Ecto neural progenitor cell (in vitro differentiated cells): ENCODE results near the gene WSB2.
"Not testable (repeated sequence)": the region's sequence is repeated elsewhere in the genome, so short reads cannot be mapped to it uniquely, and the experiment has no call there.

ENCODE experiments used
- DNase-seq: peaks from one replicate; pipeline ENCODE4 v3.0.0-alpha.2; 2018; ENCODE audit warnings: low spot score

WSB2 gene

DNA sequence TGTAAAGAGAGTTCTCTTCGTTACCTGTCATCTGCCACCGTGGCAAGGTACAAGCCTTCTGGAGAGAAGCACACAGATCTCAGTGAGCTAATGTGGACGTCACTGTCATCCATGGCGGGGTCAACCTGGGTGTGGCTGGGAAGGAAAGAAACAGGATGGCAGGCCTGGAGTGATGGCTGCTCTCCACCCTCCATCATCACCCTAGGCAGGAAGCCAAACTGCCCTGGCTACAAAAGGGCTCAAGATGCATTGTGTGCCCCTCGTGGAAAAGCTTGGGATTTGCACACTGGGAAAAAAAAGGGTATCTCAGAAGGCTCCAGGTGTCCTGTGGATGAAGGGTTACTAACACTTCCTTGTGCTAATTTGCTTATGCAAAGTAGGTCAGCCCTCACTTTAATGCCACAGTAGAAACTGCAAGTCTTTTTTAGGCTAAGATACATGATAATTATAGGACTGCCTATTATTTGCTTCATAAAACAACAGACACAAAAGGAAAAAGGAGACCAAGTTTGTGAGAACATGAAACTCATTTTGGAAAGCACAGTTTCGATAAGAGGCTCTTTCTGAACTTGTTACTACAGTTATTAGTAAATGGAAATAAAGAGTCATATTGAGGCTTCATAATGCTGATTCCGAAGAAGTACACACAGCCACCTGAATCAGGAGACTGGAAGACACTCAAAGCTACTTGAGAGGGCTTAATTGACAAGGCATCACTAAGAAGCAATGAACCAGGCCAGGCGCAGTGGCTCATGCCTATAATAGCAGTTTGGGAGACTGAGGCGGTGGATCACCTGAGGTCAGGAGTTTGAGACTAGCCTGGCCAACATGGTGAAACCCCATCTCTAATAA is 25.6 kb downstream of the WSB2 start:
- DNase-seq = no peak

DNA sequence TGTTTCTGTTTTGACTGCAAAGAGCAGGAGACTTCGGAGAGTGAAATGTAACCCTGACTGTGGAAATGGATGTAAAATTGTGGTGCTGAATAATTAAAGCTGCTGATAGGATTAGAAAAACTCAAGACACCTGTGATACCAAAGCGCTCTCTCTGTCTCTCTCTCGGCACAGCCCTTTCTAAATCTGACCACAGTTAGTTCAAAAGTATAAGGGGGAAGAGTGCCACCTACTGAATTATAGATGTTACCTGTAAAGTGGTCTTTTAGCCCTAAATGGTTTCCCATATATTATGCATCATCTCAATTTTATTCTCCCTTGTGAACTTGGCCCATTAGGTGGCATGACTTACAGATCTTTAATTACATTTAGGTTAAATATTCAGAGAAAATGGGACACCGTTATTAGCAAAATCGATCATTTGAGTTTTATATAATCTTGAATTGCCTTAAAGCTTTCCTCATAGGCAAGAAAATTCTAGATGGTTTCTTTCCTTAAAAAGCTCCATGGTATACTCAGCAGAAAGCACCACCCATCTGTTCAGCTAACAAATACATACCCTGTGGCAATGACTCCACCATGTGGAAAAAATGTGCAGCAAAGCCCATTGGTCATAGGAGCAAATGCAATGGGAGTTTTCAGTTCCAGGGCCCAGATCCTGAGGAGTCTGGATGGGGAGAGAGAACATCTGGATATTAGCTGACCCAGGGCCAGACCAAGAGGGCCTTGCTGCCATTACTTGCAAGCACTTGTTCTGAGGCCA is 26.4 kb downstream of the WSB2 start:
- DNase-seq = peak; percentile 54

DNA sequence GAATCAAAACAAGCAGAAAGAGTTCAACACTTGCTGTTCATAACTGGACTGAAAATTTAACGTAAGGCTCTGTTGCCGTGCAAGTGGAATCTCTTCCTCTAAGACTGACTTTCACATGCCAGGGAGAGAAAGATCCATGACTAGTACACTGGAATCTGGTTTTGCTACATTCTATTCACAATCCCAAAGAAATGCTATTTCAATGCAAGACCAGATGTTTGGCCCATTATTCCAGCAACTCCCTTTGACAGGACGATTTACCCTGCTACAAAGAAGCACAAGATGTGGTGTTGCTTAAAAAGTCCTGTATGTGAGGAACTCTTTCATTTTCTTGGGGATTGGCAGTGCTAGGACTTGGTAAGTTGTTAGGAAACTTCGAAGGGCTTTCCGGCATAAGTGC is 27.1 kb downstream of the WSB2 start:
- DNase-seq = no peak

GRCh38 chr12:118033323-118033722 is 27.7 kb downstream of the WSB2 start:
- DNase-seq = no peak

GRCh38 chr12:118032188-118032587 is 28.8 kb downstream of the WSB2 start:
- DNase-seq = no peak

DNA sequence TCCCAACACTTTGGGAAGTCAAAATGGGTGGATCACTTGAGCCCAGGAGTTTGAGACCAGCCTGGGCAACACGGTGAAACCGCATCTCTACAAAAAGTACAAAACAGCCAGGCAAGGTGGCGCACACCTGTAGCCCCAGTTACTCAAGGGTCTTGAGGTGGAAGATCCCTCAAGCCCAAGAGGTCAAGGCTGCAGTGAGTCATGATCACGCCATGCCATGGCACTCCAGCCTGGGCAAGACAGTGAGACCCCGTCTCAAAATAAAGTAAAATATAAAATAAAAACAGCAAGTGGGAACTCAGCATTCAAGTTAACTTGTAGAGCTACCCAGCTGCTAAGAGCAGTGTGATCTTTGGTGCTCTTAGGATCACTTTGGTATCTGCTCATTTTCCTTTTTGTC is 31.8 kb downstream of the WSB2 start:
- no peak for DNase-seq

GRCh38 chr12:118025168-118025567 is 35.8 kb downstream of the WSB2 start:
- DNase-seq = no peak

DNA sequence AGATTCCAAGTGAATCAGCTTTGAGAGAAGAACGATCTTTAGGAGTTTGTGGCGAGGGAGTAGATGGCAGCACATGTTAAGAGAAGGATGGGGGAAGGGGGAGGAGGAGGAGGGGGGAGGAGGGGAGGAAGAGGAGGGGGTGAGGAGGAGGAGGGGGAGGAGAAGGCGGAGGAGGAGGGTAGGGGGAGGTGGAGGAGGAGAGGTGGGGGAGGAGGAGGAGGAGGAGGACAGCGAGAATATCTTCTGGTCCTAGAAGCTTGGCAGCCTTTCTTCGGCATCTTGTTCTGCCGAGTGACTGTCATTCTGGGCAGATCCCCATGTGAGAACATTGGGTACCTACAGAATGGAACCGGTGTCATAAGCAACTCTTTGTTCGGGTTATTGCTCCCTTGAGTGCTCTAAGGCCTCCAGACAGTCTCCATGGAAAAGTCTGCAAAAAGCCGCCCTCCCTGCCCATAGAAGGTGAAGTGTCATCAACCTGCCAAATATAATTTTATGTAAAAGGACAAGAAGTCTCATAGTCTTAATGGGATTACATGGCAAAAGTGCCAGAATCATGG is 37.6 kb downstream of the WSB2 start:
- no peak for DNase-seq

- no peak for DNase-seq
These were observed 38.3 kb downstream of the WSB2 start for GRCh38 chr12:118022728-118023109.

- DNase-seq = not testable (repeated sequence)
These were observed 38.8 kb downstream of the WSB2 start for GRCh38 chr12:118022097-118022727.

DNA sequence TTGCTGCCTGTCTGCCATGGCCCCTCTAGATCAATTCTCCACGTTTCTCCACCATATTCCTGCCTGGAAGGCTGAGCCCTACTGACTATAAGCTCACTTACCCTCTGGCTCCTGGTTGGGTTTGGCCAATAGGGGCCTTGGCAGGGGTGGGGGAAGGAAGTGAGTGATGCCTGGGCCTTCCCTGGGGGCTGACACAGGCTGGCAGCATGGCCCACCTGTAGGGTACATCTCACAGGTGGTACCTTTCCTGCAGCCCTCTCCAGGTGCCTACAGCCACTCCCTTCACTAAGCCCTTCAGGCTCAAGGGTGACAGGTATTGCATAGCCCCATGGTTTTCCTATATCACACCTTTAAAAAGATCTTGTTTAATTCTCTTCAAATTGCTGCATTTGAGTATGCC is 40.9 kb downstream of the WSB2 start:
- DNase-seq = no peak

DNA sequence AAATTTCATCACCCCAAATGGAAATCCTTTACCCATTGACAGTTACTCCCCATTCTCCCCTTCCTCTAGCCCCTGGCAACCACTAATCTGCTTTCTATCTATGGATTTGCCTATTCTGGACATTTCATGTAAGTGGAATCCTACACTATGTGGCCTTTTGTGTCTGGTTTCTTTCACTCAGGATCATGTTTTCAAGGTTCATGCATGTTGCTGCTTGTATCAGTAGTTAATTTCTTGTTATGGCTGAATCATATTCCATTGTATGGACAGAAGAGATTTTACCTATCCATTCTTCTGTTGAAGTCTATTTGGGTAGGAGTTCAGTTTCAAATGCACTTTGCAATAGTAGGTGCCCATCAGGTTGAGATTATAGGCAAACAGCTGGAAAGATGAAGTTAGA is 43.1 kb downstream of the WSB2 start:
- DNase-seq = no peak

- DNase-seq = peak; percentile 100
These were observed 44.3 kb downstream of the WSB2 start, which contains the start of gene RFC5 for GRCh38 chr12:118016424-118017264. RFC5 (plus strand) TSS chr12:118016703; CDS start chr12:118016828, 125 bp downstream.

DNA sequence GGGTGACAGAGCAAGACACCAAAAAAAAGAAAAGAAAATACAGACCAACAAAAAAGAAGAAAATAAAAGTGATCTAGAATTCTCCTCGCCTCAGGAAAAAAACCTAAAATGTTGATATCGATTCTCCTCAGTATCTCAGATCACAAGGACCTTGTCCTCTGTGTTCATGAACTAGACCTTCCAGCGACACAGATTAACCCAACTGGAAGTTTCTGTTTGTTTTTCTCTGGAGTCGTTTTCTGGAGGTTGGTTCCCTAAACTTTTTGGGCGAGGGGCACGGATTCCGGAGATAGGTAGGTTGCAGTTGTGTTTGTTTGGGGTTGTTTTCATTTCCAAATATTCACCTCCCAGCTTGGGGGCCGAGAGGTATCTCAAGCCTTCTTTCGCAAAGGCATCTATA is 45.0 kb downstream of the WSB2 start:
- DNase-seq = no peak

- DNase-seq = no peak
These were observed 45.7 kb downstream of the WSB2 start for GRCh38 chr12:118015306-118015705.

GRCh38 chr12:118013283-118013682 is 47.7 kb downstream of the WSB2 start:
- no peak for DNase-seq

- no peak for DNase-seq
These were observed 49.0 kb downstream of the WSB2 start for GRCh38 chr12:118011961-118012360.

- no peak for DNase-seq
These were observed 49.6 kb downstream of the WSB2 start for GRCh38 chr12:118011377-118011776.

DNA sequence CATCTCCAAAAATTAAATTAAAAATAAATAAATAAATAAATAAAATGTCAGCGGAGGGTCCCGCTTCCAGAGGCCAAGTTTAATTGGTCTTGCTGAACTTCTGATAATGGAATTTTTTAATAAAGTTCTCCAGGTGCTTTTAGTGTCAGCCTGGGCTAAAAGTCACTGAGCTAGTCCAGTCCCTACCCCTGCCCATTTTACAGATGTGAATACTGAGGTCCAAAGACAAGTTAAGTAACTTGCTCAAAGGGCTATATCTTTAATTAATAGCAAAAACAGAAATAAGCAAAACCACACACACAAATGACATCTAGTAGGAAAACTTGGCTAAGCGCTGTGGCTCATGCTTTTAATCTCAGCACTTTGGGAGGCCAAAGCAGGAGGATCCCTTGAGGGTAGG is 50.1 kb downstream of the WSB2 start:
- no peak for DNase-seq

- DNase-seq = not testable (repeated sequence)
These were observed 61.2 kb downstream of the WSB2 start for GRCh38 chr12:117999806-118000205.

DNA sequence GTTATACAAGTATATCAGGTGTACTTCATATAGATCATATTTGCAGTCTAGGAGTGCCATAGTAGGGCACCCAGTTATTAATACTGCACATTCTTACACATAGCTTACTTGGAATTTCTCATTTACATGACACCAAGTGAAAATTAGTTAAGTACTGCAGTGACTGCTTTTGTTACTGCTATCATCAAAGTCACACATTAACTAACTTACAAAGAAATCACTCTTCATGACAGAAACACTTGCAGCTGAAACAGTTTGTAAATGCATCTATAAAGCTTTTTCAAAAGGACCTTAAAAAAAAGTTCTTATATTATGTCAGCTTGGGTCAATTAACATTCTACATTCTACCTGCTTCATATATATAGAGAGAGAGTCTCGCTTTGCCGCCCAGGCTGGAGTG is 62.3 kb downstream of the WSB2 start:
- DNase-seq = no peak
